ENCODE results near the gene KLF3. TPM values are rescaled to one million over a fixed set of nuclear protein-coding genes. Genes with fewer than 3 reads are reported as not detected.
"Not testable (repeated sequence)": the region's sequence is repeated elsewhere in the genome, so short reads cannot be mapped to it uniquely, and the experiment has no call there.

Gene KLF3
- total RNA-seq, result 23.4 TPM

GRCh38 chr4:38663801-38664705, at the start of gene KLF3:
TSS of gene KLF3 (plus strand) at chr4:38664199. CDS start at chr4:38680626, 16,427 bp downstream.
- peak; percentile 90 for DNase-seq

DNA sequence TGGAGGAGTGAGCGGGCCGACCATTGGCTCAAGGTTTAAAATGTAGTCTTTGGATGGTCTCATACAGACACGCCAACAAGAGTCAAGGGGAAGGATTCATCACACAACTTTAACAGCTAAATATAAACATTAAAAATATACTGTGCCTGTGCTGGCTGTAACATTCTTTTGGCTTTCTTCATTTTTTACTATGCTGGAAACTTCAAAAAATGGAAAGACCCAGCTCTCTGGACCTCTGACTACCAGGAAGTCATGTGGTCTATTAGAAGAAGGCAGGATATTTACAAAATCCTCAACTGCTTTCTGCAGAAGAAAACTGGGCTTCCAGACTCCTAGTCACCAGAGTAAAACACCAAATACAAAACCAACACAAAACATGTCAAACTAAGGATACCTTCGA, 49.8 kb upstream of the KLF3 start:
- DNase-seq, result no peak

GRCh38 chr4:38615847-38616246, 48.2 kb upstream of the KLF3 start:
- DNase-seq, result no peak

DNA sequence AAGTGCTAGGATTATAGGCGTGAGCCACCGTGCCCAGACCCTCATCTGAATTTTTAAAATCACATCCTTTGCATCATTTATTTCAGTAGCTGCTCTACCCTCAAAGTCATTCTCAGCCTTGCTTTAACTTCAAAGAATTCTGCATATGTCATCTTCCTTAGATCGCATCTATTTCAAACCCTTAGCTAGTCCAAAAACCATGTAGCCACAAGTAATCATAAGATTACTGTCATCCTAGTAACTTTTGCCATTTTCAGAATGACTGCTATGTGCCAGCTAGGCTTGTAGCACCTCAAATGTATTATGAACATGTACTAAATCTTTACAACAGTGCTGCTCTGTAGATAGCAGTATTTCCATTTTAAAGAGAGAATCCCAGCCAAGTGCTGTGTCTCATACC, 45.5 kb upstream of the KLF3 start:
- no peak for DNase-seq

- DNase-seq, result no peak
Observed at GRCh38 chr4:38619316-38619715, 44.7 kb upstream of the KLF3 start.

- no peak for DNase-seq
Observed at GRCh38 chr4:38620065-38620464, 43.9 kb upstream of the KLF3 start.

DNA sequence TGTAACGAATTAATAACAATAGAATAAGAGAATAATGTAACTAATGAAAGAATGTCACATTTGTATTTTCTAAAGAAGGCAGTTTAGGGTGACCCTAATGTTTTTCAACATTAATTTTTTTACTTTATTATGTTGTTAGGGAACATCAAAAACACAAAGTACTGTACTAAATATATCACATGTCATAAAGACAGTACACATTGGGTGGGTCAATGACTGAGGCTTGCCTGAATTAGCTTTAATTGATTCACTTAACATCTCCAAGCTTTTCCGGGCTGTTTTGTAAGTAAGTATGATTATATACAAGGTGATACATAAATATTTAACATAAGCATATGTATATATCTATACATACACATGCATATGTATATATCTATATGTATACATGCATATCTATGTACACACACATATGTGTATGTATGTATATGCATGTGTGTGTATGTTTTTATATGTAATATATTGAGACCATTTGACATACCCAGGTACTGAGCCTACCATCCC, 43.4 kb upstream of the KLF3 start:
- DNase-seq, result no peak

DNA sequence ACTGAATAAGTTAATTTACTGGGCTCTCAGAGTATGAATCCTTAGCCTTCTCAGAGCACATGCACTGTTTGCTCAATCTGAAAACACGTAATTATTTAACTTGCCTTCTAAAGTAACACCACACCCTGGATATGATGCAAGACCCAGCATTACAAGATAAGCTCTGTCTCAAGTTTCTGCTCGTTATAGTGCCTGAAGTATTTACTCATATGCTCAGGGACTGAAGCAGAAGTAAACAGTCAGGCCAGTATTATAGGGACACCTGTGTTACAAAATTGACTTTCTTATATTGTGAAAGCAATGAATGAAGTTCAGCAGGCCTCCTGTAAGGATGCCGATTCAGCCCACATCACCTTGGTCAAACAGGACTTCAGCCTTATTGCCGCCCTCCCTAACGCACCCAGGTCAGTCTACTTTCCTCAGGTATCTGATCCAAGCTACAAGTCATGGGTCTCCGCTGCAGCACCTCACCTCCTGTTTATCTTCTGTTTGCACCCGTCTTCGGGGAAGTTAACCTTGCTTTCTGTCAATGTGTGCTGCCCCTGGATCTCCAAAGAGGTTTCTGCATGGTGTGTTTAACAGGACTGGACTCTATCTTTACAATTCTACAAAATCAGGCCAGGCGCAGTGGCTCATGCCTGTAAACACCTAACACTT, 42.8 kb upstream of the KLF3 start:
- DNase-seq, result no peak

DNA sequence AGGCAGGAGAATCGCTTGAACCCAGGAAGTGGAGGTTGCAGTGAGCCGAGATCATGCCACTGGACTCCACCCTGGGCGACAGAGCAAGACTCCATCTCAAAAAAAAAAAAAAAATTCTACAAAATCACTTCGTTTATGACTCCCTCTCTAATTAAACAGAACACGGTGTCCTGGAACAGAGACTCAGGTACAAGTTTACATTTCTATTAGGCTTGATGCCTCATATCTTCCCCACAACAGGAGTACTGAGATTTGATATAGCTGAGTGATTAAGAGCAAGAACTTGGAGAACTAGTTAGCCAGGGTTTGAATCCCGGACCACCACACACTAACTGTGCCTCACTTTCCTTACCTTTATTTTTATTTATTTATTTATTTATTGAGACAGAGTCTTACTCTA, 42.2 kb upstream of the KLF3 start:
- DNase-seq, result no peak

DNA sequence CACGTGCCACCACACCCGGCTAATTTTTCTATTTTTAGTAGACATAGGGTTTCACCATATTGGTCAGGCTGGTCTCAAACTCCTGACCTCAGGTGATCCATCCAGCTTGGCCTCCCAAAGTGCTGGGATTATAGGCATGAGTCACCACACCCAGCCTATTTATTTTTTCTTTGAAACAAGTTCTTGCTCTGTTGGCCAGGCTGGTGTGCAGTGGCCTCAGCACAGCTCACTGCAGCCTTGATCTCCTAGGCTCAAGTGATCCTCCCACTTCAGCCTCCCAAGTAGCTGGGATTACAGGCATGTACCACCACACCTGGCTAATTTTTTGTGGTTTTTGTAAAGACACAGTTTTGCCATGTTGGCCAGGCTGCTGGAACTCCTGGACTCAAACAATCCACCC, 41.7 kb upstream of the KLF3 start:
- DNase-seq, result not testable (repeated sequence)

DNA sequence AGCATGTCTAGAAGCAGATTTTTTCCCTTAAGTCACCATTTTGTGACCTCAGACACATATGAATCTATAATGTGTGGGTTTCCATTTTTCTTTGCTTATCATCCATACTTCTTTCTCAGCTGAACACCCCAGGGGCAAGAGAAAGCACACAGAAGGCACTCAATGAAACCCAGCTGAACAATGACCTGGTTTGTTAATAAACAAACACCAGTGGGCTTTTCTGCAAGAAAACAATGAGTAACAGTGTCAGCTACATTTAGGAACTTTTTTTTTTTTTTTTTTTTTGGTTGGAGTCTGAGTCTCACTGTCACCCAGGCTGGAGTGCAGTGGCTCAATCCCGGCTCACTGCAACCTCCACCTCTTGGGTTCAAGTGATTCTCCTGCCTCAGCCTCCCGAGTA, 40.7 kb upstream of the KLF3 start:
- DNase-seq, result no peak

DNA sequence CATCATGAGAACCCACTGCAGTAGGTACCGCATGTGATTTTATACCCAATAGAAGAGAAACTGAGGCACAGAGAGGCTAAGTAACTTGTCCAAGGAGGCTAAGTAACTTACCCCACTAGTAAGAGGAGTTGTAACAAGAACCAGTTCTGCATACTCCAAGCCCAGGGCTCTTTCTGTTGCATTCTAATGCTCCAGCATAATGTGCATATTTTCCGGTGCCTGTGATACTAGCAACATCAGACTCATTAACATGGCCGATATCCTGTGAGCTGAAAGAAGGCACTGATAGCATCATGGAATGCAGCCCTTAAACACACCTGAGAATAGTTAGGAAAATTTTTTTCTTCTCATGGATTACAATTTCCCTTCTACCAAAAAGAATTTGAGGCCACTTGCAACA, 39.7 kb upstream of the KLF3 start:
- no peak for DNase-seq

DNA sequence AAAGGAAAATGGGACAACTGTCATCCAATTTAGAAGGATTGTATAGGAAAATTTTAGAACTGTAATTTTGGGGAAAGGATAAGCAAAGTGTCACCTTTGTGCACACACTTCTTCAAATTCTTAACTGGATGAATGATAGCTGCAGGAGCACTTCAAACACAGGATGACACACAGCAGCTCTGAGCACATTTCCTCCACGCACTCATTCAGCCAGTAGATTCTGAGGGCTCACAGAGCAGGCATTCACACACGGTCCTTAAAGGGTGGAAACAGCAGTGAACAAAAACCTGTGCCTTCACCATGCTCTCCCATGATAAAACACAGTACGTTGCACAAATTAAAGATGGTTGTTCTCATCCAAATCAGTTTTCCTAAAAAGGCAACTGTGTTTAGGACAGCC, 38.5 kb upstream of the KLF3 start:
- no peak for DNase-seq

GRCh38 chr4:38626901-38627444, 37.0 kb upstream of the KLF3 start:
- DNase-seq, result not testable (repeated sequence)

GRCh38 chr4:38630519-38630918, 33.5 kb upstream of the KLF3 start:
- DNase-seq, result no peak

DNA sequence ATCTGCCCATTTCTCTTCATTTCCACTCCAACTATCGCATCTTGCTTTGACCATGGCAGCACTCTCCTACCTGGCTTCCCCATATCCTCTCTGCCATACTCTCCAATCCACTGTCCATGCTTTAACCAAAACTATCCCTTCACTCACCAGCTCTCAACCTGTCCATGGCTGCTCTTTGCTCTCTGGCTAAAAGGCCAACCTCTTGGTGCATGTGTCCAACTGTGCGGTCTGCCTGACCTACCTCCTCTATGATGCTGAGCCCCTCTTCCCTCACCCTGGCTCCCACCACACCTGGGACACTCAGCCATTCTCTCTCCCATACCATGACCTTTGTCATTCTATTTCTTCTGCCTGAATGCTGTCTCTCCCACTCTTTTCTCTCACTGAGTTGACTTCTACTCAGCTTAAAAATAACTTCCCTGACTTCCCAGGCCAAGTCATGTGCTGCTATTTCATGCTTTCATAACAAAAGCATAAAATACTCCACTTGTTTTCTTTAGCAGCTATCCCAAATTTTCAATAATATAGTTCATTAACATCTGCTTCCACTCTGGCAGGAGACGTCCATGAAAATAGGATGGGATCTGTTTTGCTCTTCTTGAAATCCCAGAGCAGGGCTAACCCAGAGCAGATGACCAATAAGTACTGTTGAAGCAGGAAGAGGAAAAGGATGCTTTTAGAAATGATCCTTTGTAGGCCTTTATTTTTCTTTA, 29.8 kb upstream of the KLF3 start:
- DNase-seq, result no peak

DNA sequence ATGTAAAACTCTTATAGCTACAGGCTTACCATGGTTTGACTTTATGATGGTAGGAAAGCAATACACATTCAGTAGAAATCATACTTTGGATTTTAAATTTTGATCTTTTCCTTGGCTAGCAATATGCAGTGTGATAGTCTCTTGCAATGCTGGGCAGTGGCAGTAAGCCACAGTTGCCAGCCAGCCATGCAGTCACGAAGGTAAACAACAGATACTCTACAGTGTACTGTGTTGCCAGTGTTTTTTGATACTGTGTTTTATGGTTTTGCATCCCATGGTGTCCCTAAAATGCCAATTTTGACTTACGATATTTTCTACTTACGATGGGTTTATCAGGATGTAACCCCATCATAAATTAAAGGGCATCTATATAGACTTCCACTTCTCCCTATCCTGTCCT, 24.8 kb upstream of the KLF3 start:
- DNase-seq, result no peak

- no peak for DNase-seq
Observed at GRCh38 chr4:38641811-38642210, 22.2 kb upstream of the KLF3 start.

- no peak for DNase-seq
Observed at GRCh38 chr4:38644201-38644600, 19.8 kb upstream of the KLF3 start.

- no peak for DNase-seq
Observed at GRCh38 chr4:38647101-38647819, 16.7 kb upstream of the KLF3 start.

DNA sequence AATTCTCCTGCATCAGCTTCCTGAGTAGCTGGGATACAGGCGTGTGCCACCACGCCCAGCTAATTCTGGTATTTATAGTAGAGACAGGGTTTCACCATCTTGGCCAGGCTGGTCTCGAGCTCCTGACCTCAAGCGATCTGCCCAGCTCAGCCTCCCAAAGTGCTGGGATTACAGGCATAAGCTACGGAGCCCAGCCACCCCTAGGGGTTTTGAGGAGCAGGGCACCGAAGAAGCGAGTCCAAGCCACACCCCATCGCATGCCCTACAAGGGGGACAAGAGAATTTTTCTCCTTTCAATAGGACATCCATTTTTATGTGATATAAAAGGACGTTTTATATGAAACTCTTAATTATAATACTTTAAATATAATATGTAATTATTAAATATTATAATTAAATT, 13.9 kb upstream of the KLF3 start:
- no peak for DNase-seq

DNA sequence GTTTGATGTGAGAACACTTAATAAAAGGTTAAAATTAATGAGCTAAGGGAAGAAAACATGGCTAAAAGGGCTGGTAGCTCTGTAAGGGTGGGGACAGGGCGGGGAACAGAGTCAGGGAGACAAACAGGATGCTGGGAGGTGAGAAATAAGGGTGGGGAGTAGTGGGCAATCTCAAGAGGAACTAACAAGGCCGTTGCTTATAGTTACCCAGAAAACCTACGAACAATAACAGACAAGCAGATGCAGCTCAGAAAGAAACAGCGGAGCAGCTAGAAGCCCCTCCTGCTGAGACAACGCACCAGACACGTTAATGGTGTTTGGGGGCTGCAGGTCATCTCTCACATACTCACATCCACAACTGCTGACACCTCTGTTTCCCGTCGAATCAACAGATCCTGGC, 9.7 kb upstream of the KLF3 start:
- no peak for DNase-seq

Measured in occipital lobe (tissue), 2 donors.